ENCODE data around the gene SCAMP4. TPM values are rescaled to one million over a fixed set of nuclear protein-coding genes. Genes with fewer than 3 reads are reported as not detected.
A peak's percentile ranks its signal among the peaks of the same experiment; 100 is the strongest.

SCAMP4 gene
- total RNA-seq, 1 donor = 70.6 TPM

DNA sequence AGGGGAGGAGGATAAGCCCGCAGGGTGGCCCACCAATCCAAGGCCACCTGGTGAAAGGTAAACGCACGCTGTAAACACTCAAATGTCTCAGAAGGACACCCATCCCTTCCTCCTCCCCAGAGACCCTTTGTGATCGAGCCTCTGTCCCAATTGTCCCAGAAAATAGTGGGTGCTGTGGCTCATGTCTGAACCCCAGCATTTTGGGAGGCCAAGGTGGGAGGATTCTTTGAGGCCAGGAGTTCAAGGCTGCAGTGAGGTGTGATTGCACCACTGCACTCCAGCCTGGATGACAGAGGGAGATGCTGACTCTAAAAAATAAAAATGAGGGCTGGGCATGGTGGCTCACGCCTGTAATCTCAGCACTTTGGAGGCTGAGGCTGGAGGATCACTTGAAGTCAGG lies 16.8 kb upstream of the SCAMP4 start:
- H3K9me3 ChIP-seq (ENCODE audit: low read depth, low read length) = no peaks in the 10 kb centered on the region
- DNase-seq (ENCODE audit: insufficient read length, low spot score, missing footprints) = peak; percentile 56
- H4K20me1 ChIP-seq (ENCODE audit: insufficient read depth, low read length) = peaks cover 17% of the 10 kb centered on the region
- H2AFZ ChIP-seq (ENCODE audit: low read length) = no peak overlapping the region
- H3K79me2 ChIP-seq (ENCODE audit: insufficient read depth, low read length) = peaks cover 17% of the 10 kb centered on the region
- no peak overlapping the region for H3K4me2 ChIP-seq (ENCODE audit: insufficient read depth, low read length)
- no peaks in the 10 kb centered on the region for H3K36me3 ChIP-seq (ENCODE audit: insufficient read depth, low read length)
- no peak overlapping the region for H3K27ac ChIP-seq (ENCODE audit: low read depth, low read length)
- TF ChIP-seq, protein P1, sequence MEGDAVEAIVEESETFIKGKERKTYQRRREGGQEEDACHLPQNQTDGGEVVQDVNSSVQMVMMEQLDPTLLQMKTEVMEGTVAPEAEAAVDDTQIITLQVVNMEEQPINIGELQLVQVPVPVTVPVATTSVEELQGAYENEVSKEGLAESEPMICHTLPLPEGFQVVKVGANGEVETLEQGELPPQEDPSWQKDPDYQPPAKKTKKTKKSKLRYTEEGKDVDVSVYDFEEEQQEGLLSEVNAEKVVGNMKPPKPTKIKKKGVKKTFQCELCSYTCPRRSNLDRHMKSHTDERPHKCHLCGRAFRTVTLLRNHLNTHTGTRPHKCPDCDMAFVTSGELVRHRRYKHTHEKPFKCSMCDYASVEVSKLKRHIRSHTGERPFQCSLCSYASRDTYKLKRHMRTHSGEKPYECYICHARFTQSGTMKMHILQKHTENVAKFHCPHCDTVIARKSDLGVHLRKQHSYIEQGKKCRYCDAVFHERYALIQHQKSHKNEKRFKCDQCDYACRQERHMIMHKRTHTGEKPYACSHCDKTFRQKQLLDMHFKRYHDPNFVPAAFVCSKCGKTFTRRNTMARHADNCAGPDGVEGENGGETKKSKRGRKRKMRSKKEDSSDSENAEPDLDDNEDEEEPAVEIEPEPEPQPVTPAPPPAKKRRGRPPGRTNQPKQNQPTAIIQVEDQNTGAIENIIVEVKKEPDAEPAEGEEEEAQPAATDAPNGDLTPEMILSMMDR (IDR thresholded peaks at IDR 0.05; ENCODE audit: extremely low read depth, low read depth, low read length) = no peak
- no peaks in the 10 kb centered on the region for H3K27me3 ChIP-seq (ENCODE audit: insufficient read depth, low read length)
- peaks cover 10% of the 10 kb centered on the region for H3K4me1 ChIP-seq (ENCODE audit: insufficient read depth, low read length)
- no peak overlapping the region for H3K4me3 ChIP-seq (ENCODE audit: insufficient read depth, low read length)

- Histone ChIP-seq H2AFZ (ENCODE audit: low read length) (no peak overlapping the region), H3K4me3 (ENCODE audit: insufficient read depth, low read length) (no peak overlapping the region), H3K36me3 (ENCODE audit: insufficient read depth, low read length) (no peaks in the 10 kb centered on the region), H3K9me3 (ENCODE audit: low read depth, low read length) (no peaks in the 10 kb centered on the region), H3K27me3 (ENCODE audit: insufficient read depth, low read length) (no peaks in the 10 kb centered on the region), H3K79me2 (ENCODE audit: insufficient read depth, low read length) (peaks cover 2% of the 10 kb centered on the region), H3K27ac (ENCODE audit: low read depth, low read length) (no peak overlapping the region), H4K20me1 (ENCODE audit: insufficient read depth, low read length) (peaks cover 2% of the 10 kb centered on the region), H3K4me1 (ENCODE audit: insufficient read depth, low read length) (no peaks in the 10 kb centered on the region), H3K4me2 (ENCODE audit: insufficient read depth, low read length) (no peak overlapping the region)
- no peak for DNase-seq (ENCODE audit: insufficient read length, low spot score, missing footprints)
- TF ChIP-seq, protein P1 (IDR thresholded peaks at IDR 0.05; ENCODE audit: extremely low read depth, low read depth, low read length) = no peak
Observed at GRCh38 chr19:1889907-1890306, 15.3 kb upstream of the SCAMP4 start.

DNA sequence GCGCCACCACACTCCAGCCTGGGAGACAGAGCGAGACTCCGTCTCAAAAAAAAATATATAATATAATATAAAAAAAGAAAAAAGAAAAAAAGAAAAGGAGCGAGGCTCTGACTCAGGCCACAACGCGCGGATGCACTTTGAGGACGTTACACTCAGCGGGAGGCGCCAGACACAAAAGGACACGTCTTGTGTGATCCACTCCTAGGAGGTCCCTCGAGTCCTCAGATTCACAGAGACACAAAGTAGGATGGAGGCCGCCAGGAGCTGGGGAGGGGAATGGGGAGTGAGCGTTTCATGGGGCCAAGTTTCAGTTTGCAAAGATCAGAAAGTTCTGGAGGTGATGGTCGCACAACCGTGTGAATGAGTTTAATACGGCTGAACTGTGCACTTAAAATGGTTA lies 11.4 kb upstream of the SCAMP4 start:
- DNase-seq (ENCODE audit: insufficient read length, low spot score, missing footprints) = peak; percentile 68
- Histone ChIP-seq H3K27ac (ENCODE audit: low read depth, low read length) (no peak overlapping the region), H3K36me3 (ENCODE audit: insufficient read depth, low read length) (no peaks in the 10 kb centered on the region), H3K79me2 (ENCODE audit: insufficient read depth, low read length) (no peaks in the 10 kb centered on the region), H3K4me1 (ENCODE audit: insufficient read depth, low read length) (peaks cover 5% of the 10 kb centered on the region), H4K20me1 (ENCODE audit: insufficient read depth, low read length) (no peaks in the 10 kb centered on the region), H3K27me3 (ENCODE audit: insufficient read depth, low read length) (no peaks in the 10 kb centered on the region), H3K9me3 (ENCODE audit: low read depth, low read length) (no peaks in the 10 kb centered on the region), H2AFZ (ENCODE audit: low read length) (no peak overlapping the region), H3K4me3 (ENCODE audit: insufficient read depth, low read length) (no peak overlapping the region), H3K4me2 (ENCODE audit: insufficient read depth, low read length) (no peak overlapping the region)
- TF ChIP-seq, protein P1 (IDR thresholded peaks at IDR 0.05; ENCODE audit: extremely low read depth, low read depth, low read length) = no peak

- no peak overlapping the region for H3K4me2 ChIP-seq (ENCODE audit: insufficient read depth, low read length)
- no peaks in the 10 kb centered on the region for H3K9me3 ChIP-seq (ENCODE audit: low read depth, low read length)
- H3K4me3 ChIP-seq (ENCODE audit: insufficient read depth, low read length) = no peak overlapping the region
- H3K36me3 ChIP-seq (ENCODE audit: insufficient read depth, low read length) = no peaks in the 10 kb centered on the region
- no peaks in the 10 kb centered on the region for H4K20me1 ChIP-seq (ENCODE audit: insufficient read depth, low read length)
- DNase-seq (ENCODE audit: insufficient read length, low spot score, missing footprints) = no peak
- H3K27me3 ChIP-seq (ENCODE audit: insufficient read depth, low read length) = no peaks in the 10 kb centered on the region
- no peaks in the 10 kb centered on the region for H3K79me2 ChIP-seq (ENCODE audit: insufficient read depth, low read length)
- TF ChIP-seq, protein P1 (IDR thresholded peaks at IDR 0.05; ENCODE audit: extremely low read depth, low read depth, low read length) = no peak
- peaks cover 5% of the 10 kb centered on the region for H3K4me1 ChIP-seq (ENCODE audit: insufficient read depth, low read length)
- no peak overlapping the region for H3K27ac ChIP-seq (ENCODE audit: low read depth, low read length)
- H2AFZ ChIP-seq (ENCODE audit: low read length) = no peak overlapping the region
Observed at GRCh38 chr19:1896508-1896907, 8.7 kb upstream of the SCAMP4 start.
